ENCODE measurements around the gene TNFRSF1A.

DNA sequence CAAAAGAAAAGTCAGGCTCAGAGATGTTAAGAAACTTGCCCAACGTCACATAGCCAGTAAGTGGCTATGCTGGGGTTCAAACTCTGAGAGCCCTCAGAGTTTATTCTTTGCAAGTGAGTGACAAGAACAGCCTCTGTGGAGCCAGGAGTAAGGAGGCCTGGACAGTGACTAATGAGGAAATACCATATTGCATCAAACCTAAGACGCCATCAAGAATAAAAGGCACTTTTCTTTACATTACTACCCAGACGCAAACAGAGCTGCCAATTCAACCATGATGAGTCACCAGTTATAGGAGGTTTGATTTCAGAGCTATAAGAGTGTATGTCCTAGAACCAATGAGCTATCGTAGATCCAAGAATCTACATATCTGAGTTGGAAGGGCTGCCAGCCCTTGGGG lies 9.4 kb downstream of the TNFRSF1A start:
- TF ChIP-seq, protein P1, sequence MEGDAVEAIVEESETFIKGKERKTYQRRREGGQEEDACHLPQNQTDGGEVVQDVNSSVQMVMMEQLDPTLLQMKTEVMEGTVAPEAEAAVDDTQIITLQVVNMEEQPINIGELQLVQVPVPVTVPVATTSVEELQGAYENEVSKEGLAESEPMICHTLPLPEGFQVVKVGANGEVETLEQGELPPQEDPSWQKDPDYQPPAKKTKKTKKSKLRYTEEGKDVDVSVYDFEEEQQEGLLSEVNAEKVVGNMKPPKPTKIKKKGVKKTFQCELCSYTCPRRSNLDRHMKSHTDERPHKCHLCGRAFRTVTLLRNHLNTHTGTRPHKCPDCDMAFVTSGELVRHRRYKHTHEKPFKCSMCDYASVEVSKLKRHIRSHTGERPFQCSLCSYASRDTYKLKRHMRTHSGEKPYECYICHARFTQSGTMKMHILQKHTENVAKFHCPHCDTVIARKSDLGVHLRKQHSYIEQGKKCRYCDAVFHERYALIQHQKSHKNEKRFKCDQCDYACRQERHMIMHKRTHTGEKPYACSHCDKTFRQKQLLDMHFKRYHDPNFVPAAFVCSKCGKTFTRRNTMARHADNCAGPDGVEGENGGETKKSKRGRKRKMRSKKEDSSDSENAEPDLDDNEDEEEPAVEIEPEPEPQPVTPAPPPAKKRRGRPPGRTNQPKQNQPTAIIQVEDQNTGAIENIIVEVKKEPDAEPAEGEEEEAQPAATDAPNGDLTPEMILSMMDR (IDR thresholded peaks at IDR 0.05; ENCODE audit: insufficient read depth, low read length, poor library complexity, severe bottlenecking), result no peak
- TF ChIP-seq EZH2phosphoT487 (conservative IDR thresholded peaks at IDR 0.05; ENCODE audit: low read length), result no peak

All from SU-DHL-6 (cell line).